Measurements from ENCODE around the gene NUMBL. TPM values are rescaled to one million over a fixed set of nuclear protein-coding genes. Genes with fewer than 3 reads are reported as not detected.
A peak's percentile ranks its signal among the peaks of the same experiment; 100 is the strongest.

NUMBL gene
- total and polyA plus RNA-seq, 9 of the 15 experiments (the other 6 are each of a cell fraction or from before 2014, with no cell fraction given) = 0.39 to 38.6 (median 6.6) TPM

DNA sequence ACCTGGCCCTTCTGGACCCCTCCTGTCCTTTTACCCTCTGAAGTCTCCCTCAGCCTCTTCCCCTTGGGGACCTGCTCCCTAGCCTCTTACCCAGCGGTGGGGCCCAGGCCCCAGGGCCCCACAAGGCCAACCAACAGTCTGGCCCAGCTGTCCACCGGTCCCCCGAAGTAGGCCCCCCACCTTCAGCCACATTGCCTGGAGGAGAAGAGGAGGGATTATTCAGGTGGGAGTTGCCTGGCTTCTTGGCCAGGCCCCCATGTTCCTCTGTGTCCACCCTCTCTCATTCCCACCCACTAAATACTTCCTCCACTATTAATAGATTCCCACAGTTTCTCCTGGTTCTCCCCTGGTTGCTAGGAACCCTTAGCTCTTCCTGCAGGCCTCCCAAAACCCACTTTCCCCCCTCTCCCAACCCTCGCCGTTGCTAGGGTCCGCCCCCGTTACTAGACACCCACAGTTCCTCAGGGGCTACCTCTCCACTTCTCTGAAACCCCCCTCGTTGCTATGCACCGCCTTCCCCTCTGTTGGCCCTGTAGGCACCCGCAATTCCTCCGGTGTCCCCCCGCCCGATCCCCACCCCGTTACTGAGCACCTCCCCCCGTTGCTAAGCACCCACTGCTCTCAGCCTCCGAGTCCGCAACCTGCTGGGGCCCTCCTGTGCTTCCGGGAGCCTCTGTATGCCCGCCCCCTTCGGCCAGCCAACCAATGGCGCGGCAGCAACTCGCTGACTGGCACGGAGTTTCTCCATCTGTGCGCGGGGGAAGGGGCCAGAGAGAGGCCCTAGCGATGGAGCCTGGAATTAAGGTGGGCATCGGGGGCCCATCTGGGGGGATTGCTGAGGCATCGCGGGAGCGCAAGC is 24.2 kb upstream of the NUMBL start:
- BruUV-seq (replicated peaks) = no TSS peak
- WGBS (ENCODE audit: insufficient coverage, low coverage, missing lambda C conversion rate) = 7% methylated on average over 30 of the region's 31 CpGs
- peaks cover 39% of the 10 kb centered on the region for H3K79me2 ChIP-seq (ENCODE audit: control insufficient read depth, insufficient read depth, low read length)
- H3K4me2 ChIP-seq (ENCODE audit: insufficient read depth, low read length) = peak overlapping the region; percentile 93
- FAIRE-seq (peak; percentile 80), ATAC-seq (peak; percentile 83), DNase-seq (ENCODE audit: extremely low read depth in 1 of 4, low spot score in 3 of 4) (peak; percentile 94 to 95 (median 94))
- no peaks in the 10 kb centered on the region for H3K9me3 ChIP-seq (replicated peaks; ENCODE audit: control insufficient read depth, insufficient read depth, low read depth, low read length)
- H3K9me1 ChIP-seq (ENCODE audit: control insufficient read depth, insufficient read depth, low read length) = no peaks in the 10 kb centered on the region
- peaks cover 21 to 51% of the 10 kb centered on the region in 2 experiments for H3K4me1 ChIP-seq (replicated peaks in 1 of 2; ENCODE audit: control insufficient read depth in 2 of 2, insufficient read depth in 2 of 2, low read length in 2 of 2)
- intact Hi-C loops (cut with micrococcal nuclease) = no loop called here
- H3K36me3 ChIP-seq (ENCODE audit: control insufficient read depth, insufficient read depth, low read length) = peaks cover 16% of the 10 kb centered on the region; the same call in 2 of the 3 replicates
- CTCF ChIA-PET (ENCODE audit: low intra/inter-chr PET ratio) = no interaction called here
- peak overlapping the region; percentile 62 for H3K4me3 ChIP-seq
- peak overlapping the region; percentile 48 to 90 for H3K9ac ChIP-seq (ENCODE audit: insufficient read depth in 1 of 2, low read depth in 2 of 2, low read length in 2 of 2)
- peak overlapping the region; percentile 78 for H2AFZ ChIP-seq (ENCODE audit: low read depth, low read length)
- H3K27me3 ChIP-seq (ENCODE audit: control insufficient read depth in 2 of 2, insufficient read depth in 2 of 2, low read length in 2 of 2) = no peaks in the 10 kb centered on the region
- peak overlapping the region; percentile 34 for H3K27ac ChIP-seq (ENCODE audit: extremely low read depth, low read depth, low read length)
- H4K20me1 ChIP-seq (replicated peaks; ENCODE audit: control insufficient read depth, insufficient read depth, low read length) = no peaks in the 10 kb centered on the region
- POLR2A ChIA-PET = no interaction called here
- in situ Hi-C loops (cut with MboI) = no loop called here
- TF ChIP-seq, protein P1, sequence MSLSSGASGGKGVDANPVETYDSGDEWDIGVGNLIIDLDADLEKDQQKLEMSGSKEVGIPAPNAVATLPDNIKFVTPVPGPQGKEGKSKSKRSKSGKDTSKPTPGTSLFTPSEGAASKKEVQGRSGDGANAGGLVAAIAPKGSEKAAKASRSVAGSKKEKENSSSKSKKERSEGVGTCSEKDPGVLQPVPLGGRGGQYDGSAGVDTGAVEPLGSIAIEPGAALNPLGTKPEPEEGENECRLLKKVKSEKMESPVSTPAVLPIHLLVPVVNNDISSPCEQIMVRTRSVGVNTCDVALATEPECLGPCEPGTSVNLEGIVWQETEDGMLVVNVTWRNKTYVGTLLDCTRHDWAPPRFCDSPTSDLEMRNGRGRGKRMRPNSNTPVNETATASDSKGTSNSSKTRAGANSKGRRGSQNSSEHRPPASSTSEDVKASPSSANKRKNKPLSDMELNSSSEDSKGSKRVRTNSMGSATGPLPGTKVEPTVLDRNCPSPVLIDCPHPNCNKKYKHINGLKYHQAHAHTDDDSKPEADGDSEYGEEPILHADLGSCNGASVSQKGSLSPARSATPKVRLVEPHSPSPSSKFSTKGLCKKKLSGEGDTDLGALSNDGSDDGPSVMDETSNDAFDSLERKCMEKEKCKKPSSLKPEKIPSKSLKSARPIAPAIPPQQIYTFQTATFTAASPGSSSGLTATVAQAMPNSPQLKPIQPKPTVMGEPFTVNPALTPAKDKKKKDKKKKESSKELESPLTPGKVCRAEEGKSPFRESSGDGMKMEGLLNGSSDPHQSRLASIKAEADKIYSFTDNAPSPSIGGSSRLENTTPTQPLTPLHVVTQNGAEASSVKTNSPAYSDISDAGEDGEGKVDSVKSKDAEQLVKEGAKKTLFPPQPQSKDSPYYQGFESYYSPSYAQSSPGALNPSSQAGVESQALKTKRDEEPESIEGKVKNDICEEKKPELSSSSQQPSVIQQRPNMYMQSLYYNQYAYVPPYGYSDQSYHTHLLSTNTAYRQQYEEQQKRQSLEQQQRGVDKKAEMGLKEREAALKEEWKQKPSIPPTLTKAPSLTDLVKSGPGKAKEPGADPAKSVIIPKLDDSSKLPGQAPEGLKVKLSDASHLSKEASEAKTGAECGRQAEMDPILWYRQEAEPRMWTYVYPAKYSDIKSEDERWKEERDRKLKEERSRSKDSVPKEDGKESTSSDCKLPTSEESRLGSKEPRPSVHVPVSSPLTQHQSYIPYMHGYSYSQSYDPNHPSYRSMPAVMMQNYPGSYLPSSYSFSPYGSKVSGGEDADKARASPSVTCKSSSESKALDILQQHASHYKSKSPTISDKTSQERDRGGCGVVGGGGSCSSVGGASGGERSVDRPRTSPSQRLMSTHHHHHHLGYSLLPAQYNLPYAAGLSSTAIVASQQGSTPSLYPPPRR (CRISPR knock-in tag; IDR thresholded peaks at IDR 0.05; ENCODE audit: borderline replicate concordance) = no peak
- TF ChIP-seq, protein P2, sequence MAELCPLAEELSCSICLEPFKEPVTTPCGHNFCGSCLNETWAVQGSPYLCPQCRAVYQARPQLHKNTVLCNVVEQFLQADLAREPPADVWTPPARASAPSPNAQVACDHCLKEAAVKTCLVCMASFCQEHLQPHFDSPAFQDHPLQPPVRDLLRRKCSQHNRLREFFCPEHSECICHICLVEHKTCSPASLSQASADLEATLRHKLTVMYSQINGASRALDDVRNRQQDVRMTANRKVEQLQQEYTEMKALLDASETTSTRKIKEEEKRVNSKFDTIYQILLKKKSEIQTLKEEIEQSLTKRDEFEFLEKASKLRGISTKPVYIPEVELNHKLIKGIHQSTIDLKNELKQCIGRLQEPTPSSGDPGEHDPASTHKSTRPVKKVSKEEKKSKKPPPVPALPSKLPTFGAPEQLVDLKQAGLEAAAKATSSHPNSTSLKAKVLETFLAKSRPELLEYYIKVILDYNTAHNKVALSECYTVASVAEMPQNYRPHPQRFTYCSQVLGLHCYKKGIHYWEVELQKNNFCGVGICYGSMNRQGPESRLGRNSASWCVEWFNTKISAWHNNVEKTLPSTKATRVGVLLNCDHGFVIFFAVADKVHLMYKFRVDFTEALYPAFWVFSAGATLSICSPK (IDR thresholded peaks at IDR 0.05; ENCODE audit: borderline replicate concordance) = no peak
- TF ChIP-seq, protein P3, sequence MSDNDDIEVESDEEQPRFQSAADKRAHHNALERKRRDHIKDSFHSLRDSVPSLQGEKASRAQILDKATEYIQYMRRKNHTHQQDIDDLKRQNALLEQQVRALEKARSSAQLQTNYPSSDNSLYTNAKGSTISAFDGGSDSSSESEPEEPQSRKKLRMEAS (CRISPR knock-in tag; IDR thresholded peaks at IDR 0.05) = no peak
- TF ChIP-seq LCOR (CRISPR knock-in tag; IDR thresholded peaks at IDR 0.05) (no peak), ELF2 (CRISPR knock-in tag; IDR thresholded peaks at IDR 0.05) (peak; percentile 88), XRCC3 (IDR thresholded peaks at IDR 0.05) (no peak), FOXM1 (IDR thresholded peaks at IDR 0.05; ENCODE audit: low read depth) (0 out of 2 replicates have a peak, but pooled peaks have one; percentile 13), FOXM1 (CRISPR knock-in tag; IDR thresholded peaks at IDR 0.05; ENCODE audit: low read depth) (no peak), HMGN3 (IDR thresholded peaks at IDR 0.05; ENCODE audit: borderline replicate concordance, extremely low read depth, insufficient read length, low read depth, low read length) (peak; percentile 37), POLR2A (conservative IDR thresholded peaks at IDR 0.05) (no peak), EP400 (IDR thresholded peaks at IDR 0.05) (no peak), MCM5 (IDR thresholded peaks at IDR 0.05; ENCODE audit: low read depth) (no peak), XRCC5 (IDR thresholded peaks at IDR 0.05; ENCODE audit: low read depth, low read length) (0 out of 2 replicates have a peak, but pooled peaks have one; percentile 6)
- TF ChIP-seq, protein P4, sequence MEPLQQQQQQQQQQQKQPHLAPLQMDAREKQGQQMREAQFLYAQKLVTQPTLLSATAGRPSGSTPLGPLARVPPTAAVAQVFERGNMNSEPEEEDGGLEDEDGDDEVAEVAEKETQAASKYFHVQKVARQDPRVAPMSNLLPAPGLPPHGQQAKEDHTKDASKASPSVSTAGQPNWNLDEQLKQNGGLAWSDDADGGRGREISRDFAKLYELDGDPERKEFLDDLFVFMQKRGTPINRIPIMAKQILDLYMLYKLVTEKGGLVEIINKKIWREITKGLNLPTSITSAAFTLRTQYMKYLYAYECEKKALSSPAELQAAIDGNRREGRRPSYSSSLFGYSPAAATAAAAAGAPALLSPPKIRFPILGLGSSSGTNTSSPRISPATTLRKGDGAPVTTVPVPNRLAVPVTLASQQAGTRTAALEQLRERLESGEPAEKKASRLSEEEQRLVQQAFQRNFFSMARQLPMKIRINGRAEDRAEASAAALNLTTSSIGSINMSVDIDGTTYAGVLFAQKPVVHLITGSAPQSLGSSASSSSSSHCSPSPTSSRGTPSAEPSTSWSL (CRISPR knock-in tag; IDR thresholded peaks at IDR 0.05; ENCODE audit: borderline replicate concordance) = no peak

All from K562 (cell line).